ENCODE results near the gene SORCS1. TPM values are rescaled to one million over a fixed set of nuclear protein-coding genes. Genes with fewer than 3 reads are reported as not detected.

SORCS1 gene
- total and polyA plus RNA-seq, 2 of the 13 experiments (the other 11 are each of a cell fraction or from before 2014, with no cell fraction given), result not detected

GRCh38 chr10:107129000-107129399 is 35.5 kb downstream of the SORCS1 start:
- H3K4me1 ChIP-seq (ENCODE audit: insufficient read depth, low read length), result no peaks in the 10 kb centered on the region
- DNase-seq (ENCODE audit: low spot score) (no peak), FAIRE-seq (no peak), ATAC-seq (no peak)
- TF ChIP-seq ZNF264 (CRISPR knock-in tag; IDR thresholded peaks at IDR 0.05), result no peak
- no peak for TF ChIP-seq SMAD3 (CRISPR knock-in tag; IDR thresholded peaks at IDR 0.05)
- TF ChIP-seq JUN (CRISPR knock-in tag; IDR thresholded peaks at IDR 0.05), result no peak
- no peak for TF ChIP-seq TRIM24 (CRISPR knock-in tag; IDR thresholded peaks at IDR 0.05)
- no peak for TF ChIP-seq TFAP4 (IDR thresholded peaks at IDR 0.05; ENCODE audit: borderline replicate concordance, low read depth)
- H2AFZ ChIP-seq (ENCODE audit: low read length), result no peak overlapping the region
- no peak overlapping the region for H3K27ac ChIP-seq (ENCODE audit: extremely low read length, insufficient read depth, low read length)
- 18% methylated on average over 6 of the region's 6 CpGs for WGBS (ENCODE audit: low lambda C conversion rate)
- intact Hi-C loops (cut with micrococcal nuclease; ENCODE audit: unreplicated experiment), result no loop called here
- ChIA-PET CTCF (ENCODE audit: low intra/inter-chr PET ratio, low total read pairs) (no interaction called here), POLR2A (no interaction called here)
- no peaks in the 10 kb centered on the region for H3K79me2 ChIP-seq (ENCODE audit: insufficient read depth, low read length)
- no peak overlapping the region for H3K4me3 ChIP-seq (replicated peaks in 1 of 3; ENCODE audit: insufficient read depth in 1 of 3, low read depth in 2 of 3, low read length in 3 of 3)
- no peaks in the 10 kb centered on the region for H4K20me1 ChIP-seq (ENCODE audit: insufficient read depth, low read length)
- no peak overlapping the region for H3K4me2 ChIP-seq (ENCODE audit: low read depth, low read length)
- H3K9me3 ChIP-seq (ENCODE audit: low read length), result peaks cover 78% of the 10 kb centered on the region
- H3K9ac ChIP-seq (ENCODE audit: insufficient read depth, low read depth, low read length), result no peak overlapping the region
- no peaks in the 10 kb centered on the region for H3K27me3 ChIP-seq (ENCODE audit: control insufficient read depth in 1 of 2, insufficient read depth in 2 of 2, low read length in 2 of 2)
- no TSS peak for BruUV-seq (replicated peaks)
- in situ Hi-C loops (cut with HindIII; ENCODE audit: extremely low pct_ligation_motif_present, low pct_unique_long_range_greater_than_20kb), result no loop called here
- H3K36me3 ChIP-seq (replicated peaks in 1 of 2; ENCODE audit: control insufficient read depth in 1 of 2, insufficient read depth in 2 of 2, low read length in 2 of 2), result no peaks in the 10 kb centered on the region

- H3K4me2 ChIP-seq (ENCODE audit: low read depth, low read length), result no peak overlapping the region
- no peak for FAIRE-seq
- H3K4me3 ChIP-seq (replicated peaks in 1 of 3; ENCODE audit: insufficient read depth in 1 of 3, low read depth in 2 of 3, low read length in 3 of 3), result no peak overlapping the region
- no peak overlapping the region for H3K9ac ChIP-seq (ENCODE audit: insufficient read depth, low read depth, low read length)
- BruUV-seq (replicated peaks), result no TSS peak
- H4K20me1 ChIP-seq (ENCODE audit: insufficient read depth, low read length), result no peaks in the 10 kb centered on the region
- H3K9me3 ChIP-seq (ENCODE audit: low read length), result peaks cover 56% of the 10 kb centered on the region
- in situ Hi-C loops (cut with HindIII; ENCODE audit: extremely low pct_ligation_motif_present, low pct_unique_long_range_greater_than_20kb) (no loop called here), intact Hi-C loops (cut with micrococcal nuclease; ENCODE audit: unreplicated experiment) (no loop called here)
- no peak for DNase-seq (ENCODE audit: low spot score)
- H3K27ac ChIP-seq (ENCODE audit: extremely low read length, insufficient read depth, low read length), result no peak overlapping the region
- H2AFZ ChIP-seq (ENCODE audit: low read length), result no peak overlapping the region
- TF ChIP-seq ZNF777 (CRISPR knock-in tag; IDR thresholded peaks at IDR 0.05) (no peak), ZNF580 (CRISPR knock-in tag; IDR thresholded peaks at IDR 0.05; ENCODE audit: borderline replicate concordance, low read depth) (no peak), RELA (CRISPR knock-in tag; IDR thresholded peaks at IDR 0.05) (no peak), LCORL (IDR thresholded peaks at IDR 0.05) (no peak), LCORL (CRISPR knock-in tag; IDR thresholded peaks at IDR 0.05) (no peak)
- WGBS (ENCODE audit: low lambda C conversion rate), result 21% methylated on average over 5 of the region's 5 CpGs
- CTCF ChIA-PET (ENCODE audit: low intra/inter-chr PET ratio, low total read pairs), result no interaction called here
- H3K79me2 ChIP-seq (ENCODE audit: insufficient read depth, low read length), result no peaks in the 10 kb centered on the region
- POLR2A ChIA-PET, result no interaction called here
- H3K36me3 ChIP-seq (replicated peaks in 1 of 2; ENCODE audit: control insufficient read depth in 1 of 2, insufficient read depth in 2 of 2, low read length in 2 of 2), result no peaks in the 10 kb centered on the region
- H3K4me1 ChIP-seq (ENCODE audit: insufficient read depth, low read length), result no peaks in the 10 kb centered on the region
- no peak for ATAC-seq
- no peaks in the 10 kb centered on the region for H3K27me3 ChIP-seq (ENCODE audit: control insufficient read depth in 1 of 2, insufficient read depth in 2 of 2, low read length in 2 of 2)
Observed at GRCh38 chr10:107126512-107127065, 37.9 kb downstream of the SORCS1 start.

All from HepG2 (cell line).